Measurements from ENCODE around the gene AXDND1. TPM values are rescaled to one million over a fixed set of nuclear protein-coding genes. Genes with fewer than 3 reads are reported as not detected.
"Not testable (repeated sequence)": the region's sequence is repeated elsewhere in the genome, so short reads cannot be mapped to it uniquely, and the experiment has no call there.

AXDND1 gene
- total and polyA plus RNA-seq, 2 experiments from 2014 or later = not detected

- TF ChIP-seq STAT1 (IDR thresholded peaks at IDR 0.05; ENCODE audit: unreplicated experiment) = no peak
- no peak for TF ChIP-seq ETS1 (IDR thresholded peaks at IDR 0.05)
- no peak for TF ChIP-seq EZH2phosphoT487 (IDR thresholded peaks at IDR 0.05; ENCODE audit: unreplicated experiment)
- no peak for TF ChIP-seq CTCF (conservative IDR thresholded peaks at IDR 0.05; ENCODE audit: low read depth in 2 of 2)
- TF ChIP-seq JUNB (IDR thresholded peaks at IDR 0.05; ENCODE audit: unreplicated experiment) = no peak
- no peak for TF ChIP-seq EZH2 (IDR thresholded peaks at IDR 0.05; ENCODE audit: low read depth, unreplicated experiment)
- TF ChIP-seq ZNF331 (CRISPR knock-in tag; IDR thresholded peaks at IDR 0.05; ENCODE audit: low read depth) = no peak
Observed at GRCh38 chr1:179448437-179449149, 82.8 kb downstream of the AXDND1 start (continued).

- H3K4me3 Mint-ChIP-seq; H3K27ac ChIP-seq (ENCODE audit: low read depth); H3K79me2 ChIP-seq (replicated peaks; ENCODE audit: insufficient read depth); H3K4me2 ChIP-seq; H4K20me1 ChIP-seq (replicated peaks; ENCODE audit: insufficient read depth); DNase-seq (ENCODE audit: low spot score); H3K36me3 Mint-ChIP-seq (ENCODE audit: low read depth); H3K4me3 ChIP-seq; H3K27me3 Mint-ChIP-seq (ENCODE audit: insufficient read depth, low read depth, poor library complexity); H3K27me3 ChIP-seq (ENCODE audit: insufficient read depth); H3K4me1 ChIP-seq (ENCODE audit: insufficient read depth); ATAC-seq; H3K36me3 ChIP-seq (ENCODE audit: insufficient read depth); H3F3A ChIP-seq (replicated peaks; ENCODE audit: low read depth); H3K27ac Mint-ChIP-seq; H2AFZ ChIP-seq; H3K4me1 Mint-ChIP-seq; H3K9me2 ChIP-seq (ENCODE audit: insufficient read depth): not testable (repeated sequence)
- H3K9me3 Mint-ChIP-seq = peaks cover 23% of the 10 kb centered on the region
Observed at GRCh38 chr1:179459606-179460206, 93.9 kb downstream of the AXDND1 start.

GRCh38 chr1:179465661-179466060 is 99.9 kb downstream of the AXDND1 start:
- DNase-seq (ENCODE audit: low spot score); H3K4me2 ChIP-seq: not testable (repeated sequence)

More at GRCh38 chr1:179465661-179466060, 99.9 kb downstream of the AXDND1 start:
- not testable (repeated sequence) for H3K4me3 ChIP-seq; H3K4me1 Mint-ChIP-seq; H3F3A ChIP-seq (replicated peaks; ENCODE audit: low read depth); H3K27me3 Mint-ChIP-seq (ENCODE audit: insufficient read depth, low read depth, poor library complexity); H3K27ac ChIP-seq (ENCODE audit: low read depth); ATAC-seq; H3K79me2 ChIP-seq (replicated peaks; ENCODE audit: insufficient read depth); H3K4me1 ChIP-seq (ENCODE audit: insufficient read depth); H4K20me1 ChIP-seq (replicated peaks; ENCODE audit: insufficient read depth); H3K9me2 ChIP-seq (ENCODE audit: insufficient read depth); H3K27me3 ChIP-seq (ENCODE audit: insufficient read depth); H3K27ac Mint-ChIP-seq; H3K36me3 ChIP-seq (ENCODE audit: insufficient read depth); H2AFZ ChIP-seq; H3K4me3 Mint-ChIP-seq
- peaks cover 29% of the 10 kb centered on the region; the same call in 2 of the 3 replicates for H3K36me3 Mint-ChIP-seq (ENCODE audit: low read depth)
- H3K9me3 Mint-ChIP-seq = peaks cover 50% of the 10 kb centered on the region

Data from GM23338 (cell line).